Superior temporal gyrus (tissue), 1 donor: ENCODE measurements around the gene KRT25.
"Not testable (repeated sequence)": the region's sequence is repeated elsewhere in the genome, so short reads cannot be mapped to it uniquely, and the experiment has no call there.

ENCODE experiments used
- DNase-seq: peaks from one replicate; pipeline ENCODE4 v3.0.0-alpha.2; 2016; ENCODE audit errors: extremely low spot score

Gene KRT25

DNA sequence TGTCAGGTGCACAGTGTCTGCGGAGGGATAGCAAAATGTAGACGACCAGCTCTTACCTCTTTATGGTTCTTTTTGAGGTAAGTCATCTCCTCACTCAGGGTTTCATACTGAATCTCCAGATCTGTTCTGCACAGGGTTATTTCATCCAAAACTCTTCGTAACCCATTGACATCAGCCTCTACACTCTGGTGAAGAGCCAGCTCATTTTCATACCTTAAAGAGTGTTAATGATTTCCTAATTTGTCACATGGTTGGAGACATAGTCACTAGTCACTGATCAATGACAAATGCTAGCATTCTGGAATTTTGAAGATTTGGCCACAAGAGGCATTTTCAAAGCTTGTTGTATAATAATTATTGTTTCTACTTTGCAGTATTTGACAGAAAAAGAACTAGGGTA, 1.3 kb downstream of the KRT25 start:
- DNase-seq: no peak

DNA sequence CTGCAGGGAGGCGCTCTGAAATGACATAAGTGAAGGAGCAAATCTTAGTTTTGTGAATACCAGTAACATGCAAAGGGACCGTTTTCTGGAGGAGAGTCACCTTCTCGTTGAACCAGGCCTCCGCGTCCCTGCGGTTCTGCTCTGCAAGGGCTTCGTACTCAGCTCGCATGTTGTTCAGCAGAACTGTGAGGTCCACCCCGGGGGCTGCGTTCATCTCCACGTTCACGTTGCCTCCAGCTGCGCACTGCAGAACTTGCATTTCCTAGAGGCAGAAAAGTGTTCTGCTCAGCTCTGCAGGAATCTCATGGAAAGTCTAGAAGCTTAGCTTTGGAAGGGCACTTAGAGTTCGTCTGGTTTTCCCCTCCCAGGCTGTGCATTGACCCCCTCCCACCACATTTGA, 4.1 kb downstream of the KRT25 start:
- DNase-seq: no peak

DNA sequence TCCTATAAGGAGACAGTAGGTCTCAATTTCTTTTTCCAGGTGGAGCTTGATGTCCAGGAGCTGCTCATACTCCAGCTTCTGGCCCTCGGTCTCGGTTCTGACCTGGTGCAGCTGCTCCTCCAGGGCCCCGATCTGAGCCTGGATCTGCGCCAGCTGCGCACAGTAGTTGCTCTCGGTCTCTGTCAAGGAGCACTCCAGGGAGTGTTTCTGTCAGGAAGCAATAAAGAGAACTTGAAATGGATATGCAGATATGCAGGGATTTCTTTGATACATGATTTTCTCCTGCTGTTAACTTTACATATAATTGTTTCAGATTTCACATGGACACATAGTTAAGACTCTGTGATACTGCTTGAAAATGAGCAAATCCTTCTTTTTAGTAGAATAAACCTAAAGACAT, 4.7 kb downstream of the KRT25 start:
- no peak for DNase-seq

DNA sequence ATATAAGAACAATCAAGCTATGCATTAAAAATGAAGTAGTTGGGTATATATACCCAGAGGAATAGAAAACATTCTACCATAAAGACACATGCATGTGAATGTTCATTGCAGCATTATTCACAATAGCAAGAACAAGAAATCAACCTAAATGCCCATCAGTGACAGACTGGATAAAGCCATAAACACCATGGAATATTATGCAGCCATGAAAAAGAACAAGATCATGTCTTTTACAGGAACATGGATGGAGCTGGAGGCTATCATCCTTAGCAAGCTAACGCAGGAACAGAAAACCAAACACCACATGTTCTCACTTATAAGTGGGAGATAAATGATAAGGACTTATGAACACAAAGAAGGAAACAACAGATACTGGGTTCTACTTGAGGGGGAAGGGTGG, 6.5 kb downstream of the KRT25 start:
- DNase-seq: not testable (repeated sequence)

DNA sequence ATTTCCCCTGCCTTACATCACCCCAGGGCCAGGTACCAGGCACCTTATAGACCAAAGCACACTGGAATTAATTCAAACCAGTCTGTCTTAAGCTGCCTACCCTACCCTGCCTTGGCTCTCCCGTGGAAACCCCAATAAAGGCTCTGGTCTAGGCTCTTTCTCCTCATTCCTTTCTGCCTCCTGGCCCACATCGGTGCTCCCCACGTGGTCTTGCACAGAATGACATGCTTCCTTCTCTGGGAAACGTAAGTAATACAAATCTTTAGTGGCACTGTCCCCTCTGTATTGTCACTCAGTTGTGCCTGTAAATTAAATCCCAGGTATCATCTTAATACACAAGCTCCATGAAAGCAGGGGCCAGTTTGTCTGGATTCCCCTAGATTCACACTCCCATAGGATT, 16.6 kb downstream of the KRT25 start:
- DNase-seq: no peak

DNA sequence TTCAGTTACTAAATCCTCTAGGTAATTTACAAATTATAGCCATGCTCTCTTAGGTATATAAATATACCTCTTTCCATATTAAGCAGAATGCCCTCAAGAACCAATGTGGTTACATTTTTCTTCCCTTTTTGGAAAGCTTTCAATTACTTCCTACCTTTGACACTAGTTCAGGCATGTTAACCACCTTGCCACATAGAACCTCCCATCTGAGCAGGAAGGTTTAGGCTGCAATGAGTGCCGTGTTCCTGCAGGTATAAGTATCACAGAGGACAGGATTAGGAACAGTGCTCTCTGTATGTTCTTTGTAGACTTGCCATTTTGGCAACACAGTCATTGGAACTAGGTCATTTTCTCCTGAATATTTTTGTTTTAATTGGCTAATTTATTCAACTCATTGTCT, 20.1 kb downstream of the KRT25 start:
- DNase-seq: no peak

DNA sequence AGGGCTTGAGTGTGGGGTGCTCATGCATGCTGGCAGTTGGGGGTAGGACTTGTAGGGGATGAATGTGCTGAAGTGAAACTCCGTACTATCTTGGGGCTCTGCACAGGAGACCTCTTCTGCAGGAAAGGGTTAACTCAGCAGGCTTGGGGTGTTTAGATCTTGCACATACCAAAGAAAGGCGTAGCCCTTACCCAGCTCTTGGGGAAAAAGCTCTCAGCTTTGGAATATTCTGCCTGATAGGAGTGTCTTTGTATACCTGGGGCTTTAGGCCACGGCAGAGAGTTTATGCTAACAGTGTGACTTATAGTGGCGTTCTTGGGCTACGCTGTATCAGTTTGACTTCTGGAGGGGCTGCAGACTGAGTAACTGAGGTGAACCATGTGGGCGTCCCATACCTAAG, 21.1 kb downstream of the KRT25 start:
- DNase-seq: no peak

DNA sequence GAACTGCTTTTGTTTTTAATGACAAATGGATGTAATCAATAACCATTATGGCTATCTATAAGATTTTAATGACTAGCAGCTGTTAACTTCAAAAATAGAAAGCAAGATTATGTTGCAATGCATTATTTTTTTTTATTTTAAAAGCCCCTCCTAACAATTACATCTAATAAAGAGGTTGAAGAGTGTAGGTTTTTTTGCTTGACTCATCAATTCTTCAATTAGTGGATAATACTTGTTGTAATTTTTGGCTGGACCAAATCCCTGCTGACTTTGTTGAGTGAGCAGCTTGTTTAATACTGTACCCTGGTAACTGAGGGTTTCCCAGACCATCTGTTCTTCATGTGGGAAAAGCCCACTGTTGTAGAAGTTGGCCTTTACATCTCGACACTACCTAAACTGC, 24.2 kb downstream of the KRT25 start:
- DNase-seq: no peak

DNA sequence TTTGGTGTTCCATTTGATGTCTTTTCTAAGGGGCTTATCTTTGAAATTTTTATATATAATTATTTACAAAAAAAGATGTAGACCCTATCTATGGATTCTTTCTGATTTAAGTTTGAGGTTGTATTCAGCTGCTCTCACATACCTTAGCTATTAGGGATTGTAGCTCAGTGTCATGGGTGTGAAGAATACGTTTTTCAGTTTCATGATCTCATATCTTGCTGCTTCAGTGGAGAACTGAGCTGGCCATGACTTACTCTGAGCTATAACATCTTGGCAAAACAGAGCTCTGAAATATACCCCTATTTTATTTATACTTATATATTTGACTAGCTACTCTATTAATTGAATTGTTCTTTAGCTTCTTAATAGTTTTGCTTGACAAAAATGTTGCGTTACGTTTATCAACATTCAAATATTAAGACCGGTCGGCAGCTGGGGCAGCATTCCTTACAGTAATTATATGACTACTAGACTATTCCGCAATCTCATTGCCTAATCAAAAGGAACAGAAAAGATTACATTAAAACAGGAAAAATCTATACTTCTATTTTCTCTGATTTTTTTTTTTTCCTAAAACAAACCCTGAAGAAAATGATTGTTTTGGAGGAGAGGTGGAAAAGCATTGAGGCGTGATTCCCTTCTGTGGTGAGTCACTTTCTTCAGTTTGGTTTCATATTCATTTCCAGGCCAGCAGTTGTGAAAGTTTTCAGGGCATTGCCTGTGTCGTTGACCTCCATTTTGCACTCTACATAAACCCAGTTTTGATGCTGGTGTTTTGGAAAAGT, 27.5 kb downstream of the KRT25 start:
- DNase-seq: no peak

DNA sequence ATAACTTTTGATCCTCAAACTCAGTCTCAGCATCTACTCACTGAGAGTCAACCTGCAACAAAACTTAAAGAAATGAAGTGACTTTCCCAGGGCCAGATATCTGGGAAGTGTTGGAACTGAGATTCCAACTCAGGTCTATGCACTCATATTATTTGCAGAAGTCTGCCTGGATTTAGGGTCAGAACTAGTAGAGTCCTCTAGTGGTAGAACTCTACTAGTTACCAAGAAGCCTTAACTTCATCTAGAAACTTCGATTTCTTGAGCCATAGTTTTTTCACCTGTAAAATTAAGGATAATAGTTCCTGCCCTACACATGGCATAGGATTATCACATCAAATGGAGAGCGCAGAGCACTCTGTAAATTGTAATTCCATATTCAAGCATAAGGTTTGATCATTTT, 28.2 kb downstream of the KRT25 start:
- DNase-seq: no peak

DNA sequence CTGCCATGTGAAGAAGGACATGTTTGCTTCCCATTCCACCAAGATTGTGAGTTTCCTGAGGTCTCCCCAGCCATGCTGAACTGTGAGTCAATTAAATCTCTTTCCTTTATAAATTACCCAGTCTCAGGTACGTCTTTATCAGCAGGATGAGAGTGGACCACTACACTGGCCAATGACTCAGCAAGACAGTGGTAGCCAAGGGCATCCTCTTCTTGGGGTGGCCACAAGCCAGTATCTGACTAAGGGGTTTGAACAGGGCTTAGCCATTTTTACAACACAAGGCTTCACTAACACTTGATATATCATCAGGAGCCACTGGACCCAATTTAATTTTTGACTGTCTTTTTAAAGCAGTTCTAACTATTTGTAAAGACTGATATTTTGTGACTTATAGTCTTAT, 30.5 kb downstream of the KRT25 start:
- DNase-seq: no peak

DNA sequence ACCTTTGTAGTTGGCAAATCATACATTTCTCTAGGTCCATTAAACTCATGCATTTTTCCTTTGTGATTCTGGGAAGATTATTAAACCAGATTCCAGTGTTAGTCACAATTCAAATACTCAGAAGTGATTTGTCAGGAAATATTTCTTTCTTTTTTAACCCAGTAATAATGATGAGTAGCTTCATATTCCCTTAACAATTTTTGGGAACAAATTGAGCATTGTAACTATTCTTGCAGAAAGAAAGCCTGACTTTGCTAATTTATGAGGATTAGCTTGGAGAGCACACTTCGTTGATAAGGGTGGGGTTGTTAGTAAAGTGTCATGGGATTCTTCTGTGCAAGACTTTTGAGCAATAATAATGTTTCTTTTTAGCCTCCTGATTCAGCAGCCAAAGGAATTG, 32.9 kb downstream of the KRT25 start:
- no peak for DNase-seq

DNA sequence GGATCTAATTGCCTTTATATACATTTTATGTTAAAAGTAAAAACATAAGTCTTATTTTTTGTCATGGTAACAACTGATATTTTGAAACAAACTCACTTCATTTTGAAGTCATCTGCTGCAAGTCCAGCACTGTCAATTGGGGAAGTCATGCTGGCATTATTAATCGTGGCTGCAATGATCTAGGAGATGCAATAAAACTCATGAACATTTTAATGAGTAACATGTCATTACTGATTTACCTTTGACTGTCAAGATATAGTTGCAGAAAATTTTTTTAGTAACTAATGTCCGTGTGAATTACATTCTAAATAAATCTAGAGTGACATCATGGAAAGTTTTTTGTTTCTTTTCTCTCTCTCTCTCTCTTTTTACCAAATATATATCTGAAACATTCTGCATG, 34.2 kb downstream of the KRT25 start:
- DNase-seq: no peak

DNA sequence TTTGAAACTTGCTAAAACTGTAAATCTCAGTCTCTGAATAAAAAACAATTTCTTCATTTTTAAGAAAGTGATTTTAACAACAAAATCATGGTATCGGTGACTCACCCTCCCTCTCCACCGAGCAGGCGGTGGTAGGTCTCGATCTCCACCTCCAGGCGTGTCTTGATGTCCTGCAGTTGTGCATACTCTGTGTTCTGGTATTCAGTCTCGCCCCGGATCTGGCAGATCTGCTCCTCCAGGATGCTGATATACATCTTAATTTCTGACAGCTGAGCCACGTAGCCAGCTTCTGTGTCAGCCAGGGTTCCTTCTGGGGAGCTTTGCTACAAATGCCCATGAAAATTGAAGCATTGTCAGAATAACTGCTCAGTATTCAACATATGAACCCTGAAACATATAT, 36.2 kb downstream of the KRT25 start:
- no peak for DNase-seq

DNA sequence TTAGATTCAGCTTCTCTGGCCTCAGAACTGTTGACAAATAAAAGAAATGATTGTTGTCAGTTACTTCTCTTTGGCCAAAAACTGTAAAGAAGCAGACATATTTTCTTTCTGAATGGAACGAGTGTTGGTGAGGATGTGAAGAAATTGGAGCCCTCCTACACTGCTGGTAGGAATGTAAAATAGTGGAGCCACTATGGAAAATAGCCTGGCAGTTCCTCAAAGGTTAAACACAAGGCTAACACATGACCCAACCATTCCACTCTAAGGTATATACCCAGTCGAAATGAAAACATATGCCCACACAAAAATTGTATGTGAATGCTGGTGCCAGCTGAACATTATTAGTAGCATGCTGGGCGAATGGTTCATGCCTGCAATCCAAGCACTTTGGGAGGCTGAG, 37.4 kb downstream of the KRT25 start:
- DNase-seq: no peak

DNA sequence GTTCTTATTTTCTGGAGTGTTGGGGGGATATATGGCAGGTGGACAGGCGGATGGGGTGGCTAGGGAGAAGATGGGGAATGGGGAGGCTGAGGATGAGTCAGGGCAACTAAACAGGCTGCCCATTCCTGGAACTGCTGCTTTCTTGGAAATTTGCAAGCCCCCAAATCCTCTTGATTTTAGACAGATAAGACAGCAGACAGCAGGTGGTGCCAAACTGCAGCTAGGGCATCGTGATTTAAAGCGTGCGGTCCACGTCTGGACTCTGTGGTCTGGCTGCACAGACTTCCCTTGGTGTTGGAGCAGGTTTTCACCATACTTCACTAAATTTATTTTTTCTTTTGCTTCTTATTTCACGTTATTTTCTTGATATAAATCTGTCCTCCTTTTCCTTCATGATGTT, 40.7 kb downstream of the KRT25 start:
- no peak for DNase-seq

DNA sequence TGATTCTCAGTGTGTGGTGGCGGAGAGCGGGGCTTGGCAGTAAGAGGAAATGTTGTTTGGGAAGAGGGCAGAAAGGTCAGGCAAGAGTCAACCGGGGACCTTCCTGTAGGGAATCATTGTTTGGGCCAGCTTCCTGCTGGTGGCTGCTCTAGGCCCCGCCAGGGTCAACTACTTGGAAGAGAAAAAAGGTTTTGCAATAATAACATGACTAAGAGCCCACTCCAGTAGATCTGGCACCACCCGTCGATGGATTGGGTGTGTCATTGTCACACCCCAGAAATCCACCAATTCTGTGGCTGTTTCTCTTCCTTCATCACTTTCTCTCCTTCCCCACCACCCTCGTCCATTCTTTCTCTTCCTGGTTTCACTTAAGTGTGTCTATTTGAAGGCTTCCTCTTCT, 47.4 kb downstream of the KRT25 start:
- DNase-seq: no peak

DNA sequence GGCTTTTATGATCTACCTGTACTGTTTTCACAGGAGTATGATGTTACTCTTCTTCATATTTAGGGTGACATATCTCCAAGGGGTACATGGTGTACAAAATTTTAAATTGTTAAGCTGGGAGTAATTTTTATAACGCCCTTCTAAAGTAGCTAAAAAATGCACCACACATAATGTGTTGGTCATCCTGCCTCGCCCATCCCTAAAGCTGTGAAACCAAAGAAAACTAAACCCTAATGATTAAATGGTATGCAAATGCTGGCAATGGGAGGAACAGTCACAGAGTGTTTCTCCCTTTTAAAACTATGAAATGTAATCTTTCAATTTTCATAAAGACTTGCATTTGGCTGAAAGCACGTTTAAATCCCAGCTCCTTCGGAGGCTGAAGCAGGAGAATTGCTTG, 49.5 kb downstream of the KRT25 start:
- DNase-seq: no peak

DNA sequence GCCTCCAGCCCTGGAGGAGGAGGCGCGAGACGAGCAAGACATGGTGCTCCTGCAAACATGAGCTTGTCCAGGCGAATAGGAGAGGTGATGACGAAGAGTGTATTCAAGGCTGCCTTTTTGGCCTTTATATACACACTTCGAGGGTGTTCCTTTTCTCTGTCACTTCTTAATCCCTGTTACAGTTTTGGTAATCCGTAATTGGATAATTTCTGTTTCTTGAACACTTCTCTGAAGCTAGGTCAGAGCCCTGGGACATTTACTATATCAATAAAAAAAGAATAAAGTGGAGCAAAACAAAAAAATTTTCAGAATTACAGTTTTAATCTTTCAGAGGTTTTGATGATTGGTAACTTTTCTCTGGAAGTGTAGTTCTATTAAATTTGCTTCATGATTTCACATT, 51.5 kb downstream of the KRT25 start, which contains the start of gene KRT24:
Gene KRT24, minus strand, starts transcription at position 101 of the 400 bp plus-strand sequence. Its CDS starts 59 bp downstream, at position 42.
- no peak for DNase-seq

DNA sequence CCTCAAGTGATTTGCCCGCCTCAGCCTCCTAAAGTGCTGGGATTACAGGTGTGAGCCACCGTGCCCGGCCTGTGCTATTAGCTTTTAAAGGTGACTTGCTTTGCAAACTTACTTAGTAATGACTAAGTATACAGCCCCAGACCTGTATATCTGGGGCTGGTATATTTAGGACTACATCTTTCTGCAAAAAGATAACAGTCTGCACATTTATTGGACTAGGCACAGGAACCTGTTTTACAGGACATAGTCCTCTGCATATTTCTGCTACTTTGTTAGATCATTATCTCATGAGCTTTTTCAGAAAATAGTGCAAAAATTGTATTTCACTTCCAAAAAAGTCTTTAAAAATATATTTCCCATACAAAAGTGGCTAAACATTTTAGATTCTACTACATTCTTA, 52.9 kb downstream of the KRT25 start:
- no peak for DNase-seq

DNA sequence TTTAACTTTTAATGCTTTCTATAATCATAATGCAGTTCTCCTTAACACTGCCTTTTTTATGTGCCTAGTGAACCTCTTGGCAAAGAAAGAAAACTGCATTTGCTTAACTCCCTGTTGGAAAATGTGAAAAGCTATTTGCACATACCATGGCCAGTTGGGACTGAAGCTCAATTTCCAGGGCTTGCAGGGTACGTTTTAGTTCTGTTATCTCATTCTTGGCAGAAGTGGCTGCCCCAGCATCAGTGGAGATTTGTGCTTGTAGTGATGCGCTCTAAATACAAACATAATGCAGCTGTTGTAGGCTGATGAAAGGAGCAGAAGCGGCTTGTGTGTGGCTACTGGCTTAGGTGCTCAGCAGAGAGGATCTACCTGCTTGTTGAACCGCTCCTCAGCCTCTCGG, 55.3 kb downstream of the KRT25 start:
- no peak for DNase-seq

DNA sequence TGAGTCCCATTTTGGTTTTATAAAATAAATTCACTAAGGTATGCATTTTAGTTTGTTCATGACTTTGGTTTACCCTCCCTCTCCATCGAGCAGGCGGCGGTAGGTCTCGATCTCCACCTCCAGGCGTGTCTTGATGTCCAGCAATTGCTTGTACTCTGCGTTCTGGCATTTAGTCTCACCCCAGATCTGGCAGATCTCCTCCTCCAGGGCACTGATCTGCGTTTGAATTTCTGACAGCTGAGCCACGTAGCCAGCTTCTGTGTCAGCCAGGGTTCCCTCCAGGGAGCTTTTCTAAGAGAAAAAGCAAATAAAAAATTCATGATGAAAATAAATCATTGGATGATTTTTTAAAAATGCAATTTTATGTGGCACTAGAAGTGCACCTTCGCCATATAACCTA, 55.8 kb downstream of the KRT25 start:
- no peak for DNase-seq
